ENCODE results near the gene C6orf47.
A peak's percentile ranks its signal among the peaks of the same experiment; 100 is the strongest.
"Not testable (repeated sequence)": the region's sequence is repeated elsewhere in the genome, so short reads cannot be mapped to it uniquely, and the experiment has no call there.

Gene C6orf47

GRCh38 chr6:31660381-31661261, at the start of gene C6orf47:
Gene C6orf47 (minus strand): TSS chr6:31660778. CDS start chr6:31659947, 831 bp downstream.
- peak; percentile 87 for DNase-seq

- DNase-seq, result not testable (repeated sequence)
These were observed 48.6 kb upstream of the C6orf47 start for GRCh38 chr6:31709157-31709556.

GRCh38 chr6:31708224-31708623, 47.6 kb upstream of the C6orf47 start:
- no peak for DNase-seq

- DNase-seq, result no peak
These were observed 47.1 kb upstream of the C6orf47 start for GRCh38 chr6:31707701-31708100.

- no peak for DNase-seq
These were observed 46.0 kb upstream of the C6orf47 start, which contains the start of gene LY6G6F for GRCh38 chr6:31706599-31706998. Gene LY6G6F (plus strand): TSS chr6:31706866. CDS start chr6:31706907, 41 bp downstream.

- DNase-seq, result no peak
These were observed 45.4 kb upstream of the C6orf47 start for GRCh38 chr6:31705931-31706330.

GRCh38 chr6:31702819-31703716, 42.5 kb upstream of the C6orf47 start, which contains the start of gene ABHD16A:
Gene ABHD16A (minus strand): TSS chr6:31703324. CDS start chr6:31703281, 43 bp downstream.
- peak; percentile 99 for DNase-seq

- DNase-seq, result no peak
These were observed 41.8 kb upstream of the C6orf47 start for GRCh38 chr6:31702405-31702818.

- no peak for DNase-seq
These were observed 41.3 kb upstream of the C6orf47 start for GRCh38 chr6:31701666-31702404.

GRCh38 chr6:31700740-31701401, 40.3 kb upstream of the C6orf47 start:
- no peak for DNase-seq

GRCh38 chr6:31697555-31697954, 37.0 kb upstream of the C6orf47 start:
- no peak for DNase-seq

GRCh38 chr6:31693535-31693934, 33.0 kb upstream of the C6orf47 start:
- no peak for DNase-seq

GRCh38 chr6:31692886-31693285, 32.3 kb upstream of the C6orf47 start:
- DNase-seq, result no peak

GRCh38 chr6:31692353-31692752, 31.8 kb upstream of the C6orf47 start:
- no peak for DNase-seq

- no peak for DNase-seq
These were observed 31.1 kb upstream of the C6orf47 start for GRCh38 chr6:31691564-31692108.

- no peak for DNase-seq
These were observed 30.5 kb upstream of the C6orf47 start for GRCh38 chr6:31691078-31691463.

- no peak for DNase-seq
These were observed 29.9 kb upstream of the C6orf47 start for GRCh38 chr6:31690231-31691077.

GRCh38 chr6:31689249-31690110, 28.9 kb upstream of the C6orf47 start:
- no peak for DNase-seq

- no peak for DNase-seq
These were observed 27.5 kb upstream of the C6orf47 start for GRCh38 chr6:31687860-31688693.
